GM12878 (cell line): Measurements from ENCODE around the gene ANK3. TPM values are rescaled to one million over a fixed set of nuclear protein-coding genes. Genes with fewer than 3 reads are reported as not detected.

Experiments
- ATAC-seq: fragments of 200-7000 bp; cut with Tn5 transposase; 3 replicates; pipeline ENCODE4 v1.9.1; 2020; ENCODE audit warnings: mild to moderate bottlenecking, moderate library complexity
- BruUV-seq: library from RNA; stranded (reverse); fragments of 400-500 nt; replicated peaks from 2 replicates; lab custom pipeline; 2021; lab: Mats Ljungman, UMichigan
- CTCF ChIA-PET: fragments of 300-600 bp; sonication (Branson Sonifier 250); formaldehyde crosslinking; extraction: SDS; loops from one replicate; lab custom pipeline; 2021; ENCODE audit warnings: inconsistent platforms; lab: Yijun Ruan, JAX
- POLR2A ChIA-PET: fragments of 350-600 bp; formaldehyde crosslinking; extraction: SDS; loops from one replicate; lab custom pipeline; 2021; ENCODE audit warnings: inconsistent platforms; lab: Charles Lee
- RAD21 ChIA-PET: fragments of 300-600 bp; sonication (Branson Sonifier 250); formaldehyde crosslinking; loops from one replicate; lab custom pipeline; 2023; ENCODE audit warnings: antibody characterized with exemption; ENCODE audit not compliant: unreplicated experiment; lab: Charles Lee
- SMC1A ChIA-PET: fragments of 300-600 bp; sonication (Branson Sonifier 250); formaldehyde crosslinking; loops from one replicate; lab custom pipeline; 2023; ENCODE audit not compliant: unreplicated experiment, uncharacterized antibody; lab: Charles Lee
- DNase-seq: peaks from one replicate; pipeline ENCODE4 v3.0.0-alpha.2; 2011; ENCODE audit warnings: low read depth, low spot score
- FAIRE-seq: peaks from 3 replicates; lab custom pipeline; 2011; peaks lifted over from hg19 to GRCh38; lab: Jason Lieb, UNC
- H2AFZ ChIP-seq: 2 replicates; pipeline ENCODE4 v1.6.0; 2011; ENCODE audit warnings: low read depth, low read length, control low read depth; ENCODE audit not compliant: control insufficient read depth
- H3K27ac ChIP-seq: 2 replicates; pipeline ENCODE4 v1.5.1; 2011; ENCODE audit warnings: control low read depth; ENCODE audit not compliant: control insufficient read depth, insufficient read depth
- H3K27me3 ChIP-seq, 2 experiments: replicated peaks in 1 of 2; 2 replicates each; pipeline versions ENCODE4 v1.6.0 to v1.6.1; 2011; ENCODE audit warnings: low read length in 1 of 2; ENCODE audit not compliant: control insufficient read depth in 2 of 2, insufficient read depth in 2 of 2
- H3K36me3 ChIP-seq, 2 experiments: 2 replicates each; pipeline ENCODE4 v1.5.1; 2011; ENCODE audit warnings: low read length in 1 of 2; ENCODE audit not compliant: control insufficient read depth in 2 of 2, insufficient read depth in 2 of 2
- H3K4me1 ChIP-seq: 2 replicates; pipeline ENCODE4 v1.6.1; 2011; ENCODE audit warnings: mild to moderate bottlenecking, low read length, moderate library complexity, mixed read lengths; ENCODE audit not compliant: control insufficient read depth, insufficient read depth
- H3K4me2 ChIP-seq: 2 replicates; pipeline ENCODE4 v1.6.0; 2011; ENCODE audit warnings: control low read depth; ENCODE audit not compliant: control insufficient read depth, insufficient read depth
- H3K4me3 ChIP-seq: fragments of 200-600 bp; sonication (generic); 2 replicates; pipeline ENCODE4 v1.5.1; 2016
- H3K79me2 ChIP-seq: 2 replicates; pipeline ENCODE4 v1.6.0; 2011; ENCODE audit warnings: low read length; ENCODE audit not compliant: control insufficient read depth, insufficient read depth
- H3K9ac ChIP-seq: 2 replicates; pipeline ENCODE4 v1.8.0; 2011; ENCODE audit warnings: low read length, control low read depth, mixed read lengths; ENCODE audit not compliant: control insufficient read depth, insufficient read depth
- H3K9me3 ChIP-seq: replicated peaks from 3 replicates; pipeline ENCODE4 v1.5.1; 2011; ENCODE audit warnings: mild to moderate bottlenecking, low read length; ENCODE audit not compliant: control insufficient read depth, insufficient read depth
- H4K20me1 ChIP-seq: 2 replicates; pipeline ENCODE4 v1.6.0; 2011; ENCODE audit not compliant: control insufficient read depth, insufficient read depth
- CREM ChIP-seq: IDR thresholded peaks from 2 replicates; pipeline ENCODE4 v1.6.1; 2014; ENCODE audit warnings: antibody characterized with exemption, low read depth
- EGR1 ChIP-seq, 2 experiments: IDR thresholded peaks; 1 replicate in 1 of 2; 2 replicates in 1 of 2; pipeline ENCODE4 v1.6.1; 2011 to 2012; ENCODE audit warnings: low read depth in 2 of 2, low read length in 2 of 2, borderline replicate concordance in 1 of 2, mild to moderate bottlenecking in 1 of 2, moderate library complexity in 1 of 2
- FOS ChIP-seq: IDR thresholded peaks from 3 replicates; pipeline ENCODE4 v1.6.1; 2011; ENCODE audit warnings: borderline replicate concordance; ENCODE audit not compliant: insufficient read length; ENCODE audit errors: extremely low read depth
- JUNB ChIP-seq: IDR thresholded peaks from 2 replicates; pipeline ENCODE4 v1.6.1; 2016; ENCODE audit warnings: antibody characterized with exemption, mild to moderate bottlenecking
- KAT2A ChIP-seq: conservative IDR thresholded peaks from 2 replicates; pipeline ENCODE4 v1.6.1; 2011; ENCODE audit warnings: low read depth, low read length; ENCODE audit not compliant: control insufficient read depth
- MYB ChIP-seq: fragments of 150-350 bp; IDR thresholded peaks from 2 replicates; pipeline ENCODE4 v1.6.1; 2014; ENCODE audit warnings: mild to moderate bottlenecking, low read depth, low read length, borderline replicate concordance
- RBBP5 ChIP-seq: fragments of 200-600 bp; sonication (generic); conservative IDR thresholded peaks from 2 replicates; pipeline ENCODE4 v1.6.1; 2016
- RCOR1 ChIP-seq: conservative IDR thresholded peaks from 2 replicates; pipeline ENCODE4 v1.6.1; 2012; ENCODE audit warnings: low read depth, low read length, improper control_type of control experiment
- SIN3A ChIP-seq: IDR thresholded peaks from 2 replicates; pipeline ENCODE4 v1.6.1; 2012; ENCODE audit warnings: low read depth, low read length, improper control_type of control experiment
- SRF ChIP-seq, 2 experiments: IDR thresholded peaks; 2 replicates each; pipeline ENCODE4 v1.6.1; 2011; ENCODE audit warnings: low read depth in 2 of 2, low read length in 2 of 2, mild to moderate bottlenecking in 1 of 2, moderate library complexity in 1 of 2
- TAF1 ChIP-seq: IDR thresholded peaks from 2 replicates; pipeline ENCODE4 v1.6.1; 2011; ENCODE audit warnings: mild to moderate bottlenecking, low read depth, low read length, borderline replicate concordance
- TCF12 ChIP-seq: IDR thresholded peaks from 2 replicates; pipeline ENCODE4 v1.6.1; 2011; ENCODE audit warnings: low read depth, mild to moderate bottlenecking, low read length
- YBX1 ChIP-seq: fragments of 450-650 bp; IDR thresholded peaks from 2 replicates; pipeline ENCODE4 v1.6.1; 2016; ENCODE audit warnings: antibody characterized with exemption
- WGBS: methylation state at CpG from one replicate; pipeline ENCODE4 v1.1.6; 2016; ENCODE audit warnings: low lambda C conversion rate; ENCODE audit not compliant: insufficient replicate concordance, insufficient coverage; ENCODE audit errors: missing lambda C conversion rate; 5-methylcytosine and 5-hydroxymethylcytosine counted together
- in situ Hi-C: fragments of 300-500 bp; cut with MboI; formaldehyde crosslinking; loops from 9 replicates; pipeline ENCODE4 v1.14.3; 2018; ENCODE audit warnings: mixed read lengths
- intact Hi-C: fragments of 100-400 bp; cut with micrococcal nuclease; formaldehyde crosslinking; loops from one replicate; pipeline ENCODE4 v1.14.2; 2022; ENCODE audit not compliant: unreplicated experiment
- polyA plus RNA-seq, 11 experiments: library from polyadenylated mRNA; depleted of rRNA in 4 of 11; unstranded in 6 of 11; stranded (reverse) in 5 of 11; fragments of >200 nt; fragmentation: Nextera tagmentation in 4 of 11; fragmentation: Illumina TruSeq in 1 of 11; extraction: Ambion mirVana in 4 of 11; extraction: Trizol in 1 of 11; gene quantifications; 1 replicate in 1 of 11; 2 replicates in 10 of 11; pipeline versions ENCODE4 v1.2.1 to v1.2.3, GENCODE V29; 2011 to 2016; ENCODE audit warnings: inconsistent platforms in 2 of 11, missing spikeins in 2 of 11, low read depth in 1 of 11
- total RNA-seq, 4 experiments: library from RNA; depleted of rRNA in 3 of 4; stranded (reverse); fragments of >200 nt in 3 of 4; fragmentation: Illumina TruSeq in 1 of 4; extraction: Trizol in 1 of 4; gene quantifications; 2 replicates each; pipeline versions ENCODE4 v1.2.1 to v1.2.3, GENCODE V29; 2013 to 2021
- TF ChIP-seq, protein P1 (sequence below): IDR thresholded peaks from 2 replicates; pipeline ENCODE4 v1.6.1; 2012; ENCODE audit warnings: low read depth, low read length, improper control_type of control experiment
- TF ChIP-seq, protein P2 (sequence below): fragments of 450-650 bp; IDR thresholded peaks from 2 replicates; pipeline ENCODE4 v1.6.1; 2017; ENCODE audit warnings: borderline replicate concordance
- TF ChIP-seq, protein P3 (sequence below): fragments of 450-650 bp; IDR thresholded peaks from 2 replicates; pipeline ENCODE4 v1.6.1; 2016; ENCODE audit warnings: mild to moderate bottlenecking, moderate library complexity, borderline replicate concordance
- TF ChIP-seq, protein P4 (sequence below): fragments of 150-350 bp; IDR thresholded peaks from 2 replicates; pipeline ENCODE4 v1.6.1; 2014; ENCODE audit warnings: mild to moderate bottlenecking, low read depth, low read length

Gene ANK3
- total and polyA plus RNA-seq, 10 of the 15 experiments (the other 5 are each of a cell fraction or from before 2014, with no cell fraction given), result 0.06 to 0.82 (median 0.20) TPM; not detected in 2

DNA sequence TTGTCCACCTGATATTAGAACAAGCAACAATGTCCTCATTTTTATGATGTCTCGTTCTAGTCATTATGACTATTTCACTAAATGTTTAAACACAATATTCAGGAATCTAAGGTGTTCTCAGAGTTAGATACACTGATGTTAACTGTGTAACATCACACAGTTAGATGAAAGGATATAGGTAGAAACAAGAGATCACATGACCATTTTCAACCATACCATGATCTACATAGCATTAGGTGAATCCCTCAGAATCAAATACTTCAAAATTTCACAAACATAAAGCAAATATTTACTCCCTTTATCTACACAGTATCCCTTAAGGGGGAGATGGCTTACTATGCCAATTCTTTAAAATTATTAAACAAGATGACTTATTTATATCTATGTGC, 90.3 kb downstream of the ANK3 start:
- H3K9ac ChIP-seq, result no peak overlapping the region
- H3K79me2 ChIP-seq, result no peaks in the 10 kb centered on the region
- H3K4me2 ChIP-seq, result no peak overlapping the region
- H3K27ac ChIP-seq, result no peak overlapping the region
- TF ChIP-seq EGR1 (IDR thresholded peaks at IDR 0.05; ENCODE audit: borderline replicate concordance in 1 of 2, low read depth in 2 of 2, low read length in 2 of 2), result no peak
- no peak for TF ChIP-seq YBX1
- no peak for TF ChIP-seq MYB
- no peak for TF ChIP-seq KAT2A
- TF ChIP-seq, protein P1, sequence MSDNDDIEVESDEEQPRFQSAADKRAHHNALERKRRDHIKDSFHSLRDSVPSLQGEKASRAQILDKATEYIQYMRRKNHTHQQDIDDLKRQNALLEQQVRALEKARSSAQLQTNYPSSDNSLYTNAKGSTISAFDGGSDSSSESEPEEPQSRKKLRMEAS, result no peak
- no peak for TF ChIP-seq TCF12
- TF ChIP-seq, protein P2, sequence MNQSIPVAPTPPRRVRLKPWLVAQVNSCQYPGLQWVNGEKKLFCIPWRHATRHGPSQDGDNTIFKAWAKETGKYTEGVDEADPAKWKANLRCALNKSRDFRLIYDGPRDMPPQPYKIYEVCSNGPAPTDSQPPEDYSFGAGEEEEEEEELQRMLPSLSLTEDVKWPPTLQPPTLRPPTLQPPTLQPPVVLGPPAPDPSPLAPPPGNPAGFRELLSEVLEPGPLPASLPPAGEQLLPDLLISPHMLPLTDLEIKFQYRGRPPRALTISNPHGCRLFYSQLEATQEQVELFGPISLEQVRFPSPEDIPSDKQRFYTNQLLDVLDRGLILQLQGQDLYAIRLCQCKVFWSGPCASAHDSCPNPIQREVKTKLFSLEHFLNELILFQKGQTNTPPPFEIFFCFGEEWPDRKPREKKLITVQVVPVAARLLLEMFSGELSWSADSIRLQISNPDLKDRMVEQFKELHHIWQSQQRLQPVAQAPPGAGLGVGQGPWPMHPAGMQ, result no peak
- TF ChIP-seq FOS, result no peak
- TF ChIP-seq RBBP5, result no peak
- no peak for TF ChIP-seq RCOR1
- no peak for TF ChIP-seq SIN3A
- TF ChIP-seq, protein P3, sequence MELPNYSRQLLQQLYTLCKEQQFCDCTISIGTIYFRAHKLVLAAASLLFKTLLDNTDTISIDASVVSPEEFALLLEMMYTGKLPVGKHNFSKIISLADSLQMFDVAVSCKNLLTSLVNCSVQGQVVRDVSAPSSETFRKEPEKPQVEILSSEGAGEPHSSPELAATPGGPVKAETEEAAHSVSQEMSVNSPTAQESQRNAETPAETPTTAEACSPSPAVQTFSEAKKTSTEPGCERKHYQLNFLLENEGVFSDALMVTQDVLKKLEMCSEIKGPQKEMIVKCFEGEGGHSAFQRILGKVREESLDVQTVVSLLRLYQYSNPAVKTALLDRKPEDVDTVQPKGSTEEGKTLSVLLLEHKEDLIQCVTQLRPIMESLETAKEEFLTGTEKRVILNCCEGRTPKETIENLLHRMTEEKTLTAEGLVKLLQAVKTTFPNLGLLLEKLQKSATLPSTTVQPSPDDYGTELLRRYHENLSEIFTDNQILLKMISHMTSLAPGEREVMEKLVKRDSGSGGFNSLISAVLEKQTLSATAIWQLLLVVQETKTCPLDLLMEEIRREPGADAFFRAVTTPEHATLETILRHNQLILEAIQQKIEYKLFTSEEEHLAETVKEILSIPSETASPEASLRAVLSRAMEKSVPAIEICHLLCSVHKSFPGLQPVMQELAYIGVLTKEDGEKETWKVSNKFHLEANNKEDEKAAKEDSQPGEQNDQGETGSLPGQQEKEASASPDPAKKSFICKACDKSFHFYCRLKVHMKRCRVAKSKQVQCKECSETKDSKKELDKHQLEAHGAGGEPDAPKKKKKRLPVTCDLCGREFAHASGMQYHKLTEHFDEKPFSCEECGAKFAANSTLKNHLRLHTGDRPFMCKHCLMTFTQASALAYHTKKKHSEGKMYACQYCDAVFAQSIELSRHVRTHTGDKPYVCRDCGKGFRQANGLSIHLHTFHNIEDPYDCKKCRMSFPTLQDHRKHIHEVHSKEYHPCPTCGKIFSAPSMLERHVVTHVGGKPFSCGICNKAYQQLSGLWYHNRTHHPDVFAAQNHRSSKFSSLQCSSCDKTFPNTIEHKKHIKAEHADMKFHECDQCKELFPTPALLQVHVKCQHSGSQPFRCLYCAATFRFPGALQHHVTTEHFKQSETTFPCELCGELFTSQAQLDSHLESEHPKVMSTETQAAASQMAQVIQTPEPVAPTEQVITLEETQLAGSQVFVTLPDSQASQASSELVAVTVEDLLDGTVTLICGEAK, result no peak
- TF ChIP-seq TAF1, result no peak
- TF ChIP-seq JUNB, result no peak
- TF ChIP-seq SRF (IDR thresholded peaks at IDR 0.05; ENCODE audit: low read depth in 2 of 2, low read length in 2 of 2), result no peak
- TF ChIP-seq, protein P4, sequence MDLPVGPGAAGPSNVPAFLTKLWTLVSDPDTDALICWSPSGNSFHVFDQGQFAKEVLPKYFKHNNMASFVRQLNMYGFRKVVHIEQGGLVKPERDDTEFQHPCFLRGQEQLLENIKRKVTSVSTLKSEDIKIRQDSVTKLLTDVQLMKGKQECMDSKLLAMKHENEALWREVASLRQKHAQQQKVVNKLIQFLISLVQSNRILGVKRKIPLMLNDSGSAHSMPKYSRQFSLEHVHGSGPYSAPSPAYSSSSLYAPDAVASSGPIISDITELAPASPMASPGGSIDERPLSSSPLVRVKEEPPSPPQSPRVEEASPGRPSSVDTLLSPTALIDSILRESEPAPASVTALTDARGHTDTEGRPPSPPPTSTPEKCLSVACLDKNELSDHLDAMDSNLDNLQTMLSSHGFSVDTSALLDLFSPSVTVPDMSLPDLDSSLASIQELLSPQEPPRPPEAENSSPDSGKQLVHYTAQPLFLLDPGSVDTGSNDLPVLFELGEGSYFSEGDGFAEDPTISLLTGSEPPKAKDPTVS, result no peak
- TF ChIP-seq CREM, result no peak
- H3K36me3 ChIP-seq, result no peaks in the 10 kb centered on the region
- ChIA-PET CTCF (no interaction called here), SMC1A (interaction anchor here (1.4 to 2.3 kb wide), 2 partner anchors 10 to 20 kb away, joined by 3 to 5 read pairs; no protein-coding TSS in a partner anchor), POLR2A (interaction anchor here (0.5 kb wide), 1 partner anchor 455 kb away, joined by 3 read pairs; no protein-coding TSS in a partner anchor), RAD21 (no interaction called here)
- no peak for FAIRE-seq
- no peaks in the 10 kb centered on the region; a peak in 1 of 4 replicates for H3K27me3 ChIP-seq
- H3K9me3 ChIP-seq, result no peaks in the 10 kb centered on the region
- intact Hi-C loops (no loop called here), in situ Hi-C loops (no loop called here)
- no peaks in the 10 kb centered on the region for H3K4me1 ChIP-seq
- no peak overlapping the region for H3K4me3 ChIP-seq
- no peak for ATAC-seq
- 57% methylated on average over 1 of the region's 1 CpG for WGBS
- H4K20me1 ChIP-seq, result no peaks in the 10 kb centered on the region
- no TSS peak for BruUV-seq
- H2AFZ ChIP-seq, result no peak overlapping the region
- no peak for DNase-seq
